B cell (primary cell): ENCODE results near the gene DNASE1L2. TPM values are rescaled to one million over a fixed set of nuclear protein-coding genes. Genes with fewer than 3 reads are reported as not detected.

Source experiments
- ATAC-seq: fragments of 200-7000 bp; cut with Tn5 transposase; one replicate; pipeline ENCODE4 v1.10.0; 2021; ENCODE audit warnings: low read depth, mild to moderate bottlenecking, moderate number of reproducible peaks, moderate library complexity
- CTCF ChIA-PET: fragments of 350-600 bp; sonication (Branson Sonifier 250); formaldehyde crosslinking; loops from one replicate; lab custom pipeline; 2021; ENCODE audit warnings: antibody characterized with exemption, inconsistent platforms; lab: Charles Lee
- POLR2A ChIA-PET: fragments of 350-600 bp; sonication (Branson Sonifier 250); formaldehyde crosslinking; loops from one replicate; lab custom pipeline; 2021; ENCODE audit warnings: antibody characterized with exemption; lab: Charles Lee
- DNase-seq: peaks from one replicate; pipeline ENCODE4 v3.0.0; 2013
- H2AFZ ChIP-seq: 2 replicates; pipeline ENCODE4 v1.6.1; 2012; ENCODE audit warnings: mild to moderate bottlenecking, low read depth, low read length; ENCODE audit not compliant: insufficient read depth, poor library complexity, severe bottlenecking
- H3K27ac ChIP-seq, 2 donors: 1 replicate in 1 of 2; 2 replicates in 1 of 2; pipeline ENCODE4 v1.5.1; 2012 to 2013; ENCODE audit warnings: low read length in 2 of 2, mild to moderate bottlenecking in 2 of 2, moderate library complexity in 1 of 2
- H3K27me3 ChIP-seq, 4 experiments: fragments of 200-600 bp in 1 of 4; sonication (generic) in 1 of 4; replicated peaks in 1 of 4; 1 replicate in 2 of 4; 2 replicates in 2 of 4; pipeline versions ENCODE4 v1.6.1 to v1.7.0; 2013 to 2016; ENCODE audit warnings: low read length in 3 of 4, mild to moderate bottlenecking in 2 of 4, mixed read lengths in 1 of 4, moderate library complexity in 1 of 4; ENCODE audit not compliant: insufficient read depth in 4 of 4, control insufficient read depth in 3 of 4; ENCODE audit errors: control extremely low read depth in 1 of 4
- H3K36me3 ChIP-seq, 2 experiments: replicated peaks in 1 of 2; 1 replicate in 1 of 2; 2 replicates in 1 of 2; pipeline versions ENCODE4 v1.6.1 to v1.7.1; 2013; ENCODE audit warnings: low read length in 1 of 2; ENCODE audit not compliant: insufficient read depth in 2 of 2, control insufficient read depth in 1 of 2; ENCODE audit errors: control extremely low read depth in 1 of 2, extremely low read depth in 1 of 2
- H3K4me1 ChIP-seq, 2 donors: fragments of 200-600 bp in 1 of 2; sonication (generic) in 1 of 2; 1 replicate in 1 of 2; 2 replicates in 1 of 2; pipeline versions ENCODE4 v1.5.1 to v1.6.1; 2013 to 2017; ENCODE audit warnings: low read length in 2 of 2; ENCODE audit not compliant: control insufficient read depth in 2 of 2, insufficient read depth in 2 of 2
- H3K4me2 ChIP-seq: replicated peaks from 2 replicates; pipeline ENCODE3; 2012; ENCODE audit warnings: mild to moderate bottlenecking, low read depth, low read length; ENCODE audit not compliant: poor library complexity, severe bottlenecking
- H3K4me3 ChIP-seq, 5 experiments: fragments of 200-600 bp in 1 of 5; sonication (generic) in 1 of 5; 1 replicate in 3 of 5; 2 replicates in 2 of 5; pipeline versions ENCODE4 v1.5.1 to v1.7.0; 2011 to 2016; ENCODE audit warnings: low read length in 4 of 5, mild to moderate bottlenecking in 4 of 5, low read depth in 2 of 5, control low read depth in 1 of 5, moderate library complexity in 1 of 5; ENCODE audit not compliant: insufficient read depth in 1 of 5; ENCODE audit errors: control extremely low read depth in 1 of 5, extremely low read depth in 1 of 5
- H3K79me2 ChIP-seq: fragments of 200-600 bp; sonication (generic); one replicate; pipeline ENCODE4 v1.6.0; 2016; ENCODE audit warnings: low read length; ENCODE audit not compliant: control insufficient read depth, insufficient read depth
- H3K9ac ChIP-seq: fragments of 200-600 bp; sonication (generic); 2 replicates; pipeline ENCODE4 v1.6.1; 2017; ENCODE audit warnings: mild to moderate bottlenecking, low read length, moderate library complexity
- H3K9me3 ChIP-seq, 3 donors: one replicate each; pipeline versions ENCODE4 v1.6.1 to v1.7.1; 2013; ENCODE audit warnings: low read length in 2 of 3; ENCODE audit not compliant: control insufficient read depth in 2 of 3, insufficient read depth in 1 of 3; ENCODE audit errors: control extremely low read depth in 1 of 3
- H4K20me1 ChIP-seq: 2 replicates; pipeline ENCODE4 v1.6.0; 2012; ENCODE audit warnings: mild to moderate bottlenecking, low read length; ENCODE audit not compliant: insufficient read depth, control insufficient read depth, poor library complexity, severe bottlenecking
- H3K27ac Mint-ChIP-seq: one replicate; pipeline ENCODE4 v1.8.0; 2021; ENCODE audit warnings: mixed read lengths
- H3K27me3 Mint-ChIP-seq: one replicate; pipeline ENCODE4 v1.8.0; 2021; ENCODE audit warnings: mixed read lengths
- H3K4me1 Mint-ChIP-seq: one replicate; pipeline ENCODE4 v1.8.0; 2021; ENCODE audit warnings: mixed read lengths
- H3K4me3 Mint-ChIP-seq: one replicate; pipeline ENCODE4 v1.8.0; 2021; ENCODE audit warnings: mixed read lengths
- H3K9me3 Mint-ChIP-seq: one replicate; pipeline ENCODE4 v1.8.0; 2022; ENCODE audit warnings: mixed read lengths; ENCODE audit not compliant: insufficient read depth
- CTCF ChIP-seq: fragments of 200-600 bp; IDR thresholded peaks from one replicate; pipeline ENCODE4 v1.8.0; 2022; ENCODE audit warnings: antibody characterized with exemption, mild to moderate bottlenecking
- EZH2 ChIP-seq: IDR thresholded peaks from 2 replicates; pipeline ENCODE4 v1.6.1; 2012; ENCODE audit warnings: borderline replicate concordance, low read depth, mild to moderate bottlenecking, moderate library complexity, low read length; ENCODE audit not compliant: insufficient read depth, poor library complexity, severe bottlenecking
- WGBS: methylation state at CpG from one replicate; pipeline ENCODE4 v1.1.5; 2013; ENCODE audit warnings: missing lambda C conversion rate; ENCODE audit not compliant: insufficient coverage; 5-methylcytosine and 5-hydroxymethylcytosine counted together
- intact Hi-C: fragments of 100-400 bp; cut with micrococcal nuclease; formaldehyde crosslinking; loops from one replicate; pipeline ENCODE4 v1.10.0; 2022
- polyA plus RNA-seq: library from polyadenylated mRNA; depleted of rRNA; stranded (reverse); fragments of >200 nt; gene quantifications from 2 replicates; pipeline ENCODE4 v1.2.3, GENCODE V29; 2012
- total RNA-seq, 2 donors: library from RNA; stranded (reverse); fragments of 120-200 nt in 1 of 2; gene quantifications; 1 replicate in 1 of 2; 2 replicates in 1 of 2; pipeline versions ENCODE4 v1.2.3 to v1.2.4, GENCODE V29; 2013 to 2022

DNASE1L2 gene
- total and polyA plus RNA-seq, 2 donors (not counting 1 experiment from before 2014, with no cell fraction given) = 1.1 to 1.6 TPM

- Histone ChIP-seq H4K20me1 (peaks cover 16% of the 10 kb centered on the region), H3K9me3 (no peaks in the 10 kb centered on the region), H3K4me3 (no peak overlapping the region), H3K27me3 (no peaks in the 10 kb centered on the region), H3K36me3 (no peaks in the 10 kb centered on the region), H2AFZ (no peak overlapping the region), H3K79me2 (peaks cover 30% of the 10 kb centered on the region), H3K27ac (no peak overlapping the region), H3K4me2 (no peak overlapping the region), H3K9ac (no peak overlapping the region), H3K4me1 (peaks cover 10 to 16% of the 10 kb centered on the region in 2 donors)
- Mint-ChIP-seq H3K4me3 (no peak overlapping the region), H3K27me3 (no peaks in the 10 kb centered on the region), H3K4me1 (peaks cover 22% of the 10 kb centered on the region), H3K9me3 (no peaks in the 10 kb centered on the region), H3K27ac (no peak overlapping the region)
- CTCF ChIA-PET = interaction anchor here (1.7 kb wide), 1 partner anchor 20 kb away, joined by 6 read pairs; the partner anchor contains the start of gene ECI1
- POLR2A ChIA-PET = no interaction called here
- no peak for ATAC-seq
- no peak for DNase-seq
- 97% methylated on average over 12 of the region's 14 CpGs for WGBS
- intact Hi-C loops = no loop called here
- TF ChIP-seq EZH2 = no peak
- TF ChIP-seq CTCF = no peak
Observed at GRCh38 chr16:2271848-2272461, 35.7 kb downstream of the DNASE1L2 start.

GRCh38 chr16:2273484-2273883 is 37.2 kb downstream of the DNASE1L2 start:
- Mint-ChIP-seq H3K27me3 (no peaks in the 10 kb centered on the region), H3K9me3 (no peaks in the 10 kb centered on the region), H3K4me3 (no peak overlapping the region), H3K4me1 (peaks cover 14% of the 10 kb centered on the region), H3K27ac (peak overlapping the region; percentile 37)
- ATAC-seq (no peak), DNase-seq (no peak)
- H3K9me3 ChIP-seq = no peaks in the 10 kb centered on the region
- peaks cover 26% of the 10 kb centered on the region for H3K79me2 ChIP-seq
- H3K27me3 ChIP-seq = no peaks in the 10 kb centered on the region
- H2AFZ ChIP-seq = no peak overlapping the region
- peaks cover 10% of the 10 kb centered on the region for H4K20me1 ChIP-seq
- H3K27ac ChIP-seq = no peak overlapping the region
- H3K4me2 ChIP-seq = no peak overlapping the region
- no peaks in the 10 kb centered on the region for H3K36me3 ChIP-seq
- H3K9ac ChIP-seq = no peak overlapping the region
- intact Hi-C loops = no loop called here
- 97% methylated on average over 16 of the region's 16 CpGs for WGBS
- CTCF ChIA-PET = no interaction called here
- peaks cover 9 to 11% of the 10 kb centered on the region in 2 donors for H3K4me1 ChIP-seq
- TF ChIP-seq CTCF (no peak), EZH2 (no peak)
- POLR2A ChIA-PET = no interaction called here
- H3K4me3 ChIP-seq = no peak overlapping the region
